Activated naive CD8-positive, alpha-beta T cell treated with anti-CD3 and anti-CD28 coated beads for 36 hours (primary cell): ENCODE results near the gene RAD21L1. TPM values are rescaled to one million over a fixed set of nuclear protein-coding genes. Genes with fewer than 3 reads are reported as not detected.
"Not testable (repeated sequence)": the region's sequence is repeated elsewhere in the genome, so short reads cannot be mapped to it uniquely, and the experiment has no call there.

ENCODE experiments used
- DNase-seq: peaks from one replicate; pipeline ENCODE4 v3.0.0; 2021
- H3K27ac Mint-ChIP-seq: one replicate; pipeline ENCODE4 v1.8.0; 2022; ENCODE audit warnings: mild to moderate bottlenecking, moderate library complexity, mixed read lengths
- H3K27me3 Mint-ChIP-seq: one replicate; pipeline ENCODE4 v1.8.0; 2022; ENCODE audit warnings: mild to moderate bottlenecking, mixed read lengths
- H3K36me3 Mint-ChIP-seq: one replicate; pipeline ENCODE4 v1.8.0; 2021; ENCODE audit warnings: mild to moderate bottlenecking, mixed read lengths
- H3K4me1 Mint-ChIP-seq: one replicate; pipeline ENCODE4 v1.8.0; 2021; ENCODE audit warnings: mixed read lengths
- H3K4me3 Mint-ChIP-seq: one replicate; pipeline ENCODE4 v1.8.0; 2022; ENCODE audit warnings: mild to moderate bottlenecking, moderate library complexity, mixed read lengths
- H3K9me3 Mint-ChIP-seq: one replicate; pipeline ENCODE4 v1.8.0; 2022; ENCODE audit warnings: mixed read lengths
- total RNA-seq, 2 experiments: library from RNA; stranded (reverse); gene quantifications; one replicate each; pipeline ENCODE4 v1.2.3, GENCODE V29; 2021

RAD21L1 gene
- total RNA-seq, 2 experiments from 2014 or later = not detected

- no peak for DNase-seq
- Mint-ChIP-seq H3K4me3 (no peak overlapping the region), H3K27ac (no peak overlapping the region), H3K4me1 (peaks cover 3% of the 10 kb centered on the region), H3K9me3 (no peaks in the 10 kb centered on the region), H3K27me3 (peaks cover 19% of the 10 kb centered on the region), H3K36me3 (no peaks in the 10 kb centered on the region)
Measured at GRCh38 chr20:1232286-1233111, 6.7 kb downstream of the RAD21L1 start.

DNA sequence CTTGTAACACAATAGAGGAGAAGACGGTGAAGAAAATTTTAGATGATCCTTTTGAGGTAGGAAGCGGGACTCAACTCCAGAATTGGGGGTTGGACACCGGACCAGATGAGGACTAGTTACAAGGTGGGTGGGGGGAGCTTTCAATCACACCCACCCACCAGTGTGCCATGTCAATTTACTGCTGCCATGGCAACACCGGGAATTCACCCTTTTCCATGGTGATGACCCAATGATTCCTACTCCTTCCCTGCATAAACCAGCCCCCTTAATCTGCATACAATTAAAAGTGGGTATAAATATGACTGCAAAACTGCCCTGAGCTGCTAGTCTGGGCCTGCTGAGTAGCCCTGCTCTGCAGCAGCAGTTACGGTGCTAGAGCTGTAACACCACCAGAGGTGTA is 14.7 kb downstream of the RAD21L1 start:
- no peaks in the 10 kb centered on the region for H3K36me3 Mint-ChIP-seq
- no peak for DNase-seq
- H3K27ac Mint-ChIP-seq = no peak overlapping the region
- H3K27me3 Mint-ChIP-seq = no peaks in the 10 kb centered on the region
- H3K4me3 Mint-ChIP-seq = no peak overlapping the region
- no peaks in the 10 kb centered on the region for H3K9me3 Mint-ChIP-seq
- H3K4me1 Mint-ChIP-seq = no peaks in the 10 kb centered on the region

DNA sequence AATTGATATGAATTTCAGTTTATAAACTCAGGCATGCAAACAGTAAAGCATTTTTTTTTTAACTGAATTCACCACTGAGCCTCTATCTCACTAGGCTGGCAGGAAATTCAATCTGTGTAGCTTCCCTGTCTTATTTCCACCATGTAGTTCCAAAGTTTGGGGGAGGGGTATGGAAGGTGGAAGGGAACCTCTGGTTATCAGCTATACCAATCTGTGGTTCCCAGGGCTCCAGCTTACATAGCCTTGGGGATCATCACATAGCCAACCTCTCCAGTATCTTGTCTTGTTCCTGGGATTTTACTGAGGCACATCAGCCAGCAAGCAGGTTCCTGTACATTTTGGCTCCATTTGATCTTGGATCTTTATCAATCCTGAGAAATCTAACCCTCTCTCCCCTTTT is 15.6 kb downstream of the RAD21L1 start:
- Mint-ChIP-seq H3K4me1 (no peaks in the 10 kb centered on the region), H3K27ac (no peak overlapping the region), H3K9me3 (no peaks in the 10 kb centered on the region), H3K4me3 (no peak overlapping the region), H3K27me3 (no peaks in the 10 kb centered on the region), H3K36me3 (no peaks in the 10 kb centered on the region)
- DNase-seq = no peak

DNA sequence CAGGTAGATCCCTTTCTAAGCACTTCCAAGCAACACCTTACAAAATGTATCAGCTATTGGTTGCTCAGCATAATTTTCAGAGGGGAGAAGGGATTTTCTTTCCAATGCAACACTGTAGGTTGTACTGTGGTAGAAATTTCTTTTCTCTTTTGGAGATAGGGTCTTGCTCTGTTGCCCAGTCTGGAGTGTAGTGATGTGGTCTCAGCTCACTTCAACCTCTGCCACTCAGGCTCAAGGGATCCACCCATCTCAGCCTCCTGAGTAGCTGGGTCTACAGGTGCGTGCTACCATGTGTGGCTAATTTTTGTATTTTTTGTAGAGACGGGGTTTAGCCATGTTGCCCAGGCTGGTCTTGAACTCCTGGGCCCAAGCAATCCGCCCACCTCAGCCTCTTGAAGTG is 16.3 kb downstream of the RAD21L1 start:
- H3K4me1 Mint-ChIP-seq = no peaks in the 10 kb centered on the region
- H3K27ac Mint-ChIP-seq = no peak overlapping the region
- H3K27me3 Mint-ChIP-seq = no peaks in the 10 kb centered on the region
- H3K4me3 Mint-ChIP-seq = no peak overlapping the region
- DNase-seq = no peak
- H3K36me3 Mint-ChIP-seq = no peaks in the 10 kb centered on the region
- no peaks in the 10 kb centered on the region for H3K9me3 Mint-ChIP-seq

DNA sequence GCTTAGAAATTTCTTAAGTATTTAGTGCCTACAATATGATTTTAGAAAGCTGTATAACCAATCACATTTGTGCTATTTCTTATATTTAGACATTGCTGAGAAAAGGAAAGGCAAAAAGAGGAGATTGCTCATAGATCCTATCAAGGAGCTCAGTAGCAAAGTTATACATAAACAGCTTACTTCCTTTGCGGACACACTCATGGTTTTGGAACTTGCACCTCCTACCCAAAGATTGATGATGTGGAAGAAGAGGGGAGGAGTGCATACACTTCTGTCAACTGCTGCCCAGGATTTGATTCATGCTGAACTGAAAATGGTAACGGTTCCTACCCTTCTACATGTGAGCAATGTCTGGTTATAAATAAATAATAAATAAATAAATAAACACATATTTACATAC is 16.7 kb downstream of the RAD21L1 start:
- Mint-ChIP-seq H3K27me3 (no peaks in the 10 kb centered on the region), H3K27ac (no peak overlapping the region), H3K4me3 (no peak overlapping the region), H3K4me1 (peaks cover 1% of the 10 kb centered on the region), H3K9me3 (no peaks in the 10 kb centered on the region), H3K36me3 (no peaks in the 10 kb centered on the region)
- no peak for DNase-seq

- Mint-ChIP-seq H3K27ac (no peak overlapping the region), H3K4me3 (no peak overlapping the region), H3K4me1 (peaks cover 6% of the 10 kb centered on the region), H3K27me3 (no peaks in the 10 kb centered on the region), H3K9me3 (peaks cover 1% of the 10 kb centered on the region), H3K36me3 (no peaks in the 10 kb centered on the region)
- no peak for DNase-seq
Measured at GRCh38 chr20:1245578-1245977, 19.7 kb downstream of the RAD21L1 start.

DNA sequence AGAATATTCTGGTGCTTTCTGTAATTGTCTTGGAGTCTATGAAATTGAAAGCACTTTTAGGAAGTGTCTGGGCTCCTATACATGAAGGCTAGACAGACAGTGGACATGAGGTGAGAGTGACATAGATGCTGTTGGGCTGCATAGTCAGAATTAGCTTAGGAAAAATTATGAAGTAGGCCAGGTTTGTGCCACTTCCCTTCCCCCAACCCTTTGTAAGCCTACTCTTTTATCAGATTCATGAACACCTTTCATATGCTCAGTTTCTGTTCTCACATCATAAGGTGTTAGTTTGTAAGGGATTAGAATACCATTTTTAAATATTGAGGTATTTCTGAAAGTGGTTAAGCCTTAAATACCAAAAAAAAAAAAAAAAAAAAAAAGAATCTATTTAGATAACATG is 21.8 kb downstream of the RAD21L1 start:
- no peak for DNase-seq
- Mint-ChIP-seq H3K4me1 (peaks cover 11% of the 10 kb centered on the region), H3K27ac (no peak overlapping the region), H3K27me3 (no peaks in the 10 kb centered on the region), H3K36me3 (peaks cover 3% of the 10 kb centered on the region), H3K9me3 (peaks cover 5% of the 10 kb centered on the region), H3K4me3 (no peak overlapping the region)

DNA sequence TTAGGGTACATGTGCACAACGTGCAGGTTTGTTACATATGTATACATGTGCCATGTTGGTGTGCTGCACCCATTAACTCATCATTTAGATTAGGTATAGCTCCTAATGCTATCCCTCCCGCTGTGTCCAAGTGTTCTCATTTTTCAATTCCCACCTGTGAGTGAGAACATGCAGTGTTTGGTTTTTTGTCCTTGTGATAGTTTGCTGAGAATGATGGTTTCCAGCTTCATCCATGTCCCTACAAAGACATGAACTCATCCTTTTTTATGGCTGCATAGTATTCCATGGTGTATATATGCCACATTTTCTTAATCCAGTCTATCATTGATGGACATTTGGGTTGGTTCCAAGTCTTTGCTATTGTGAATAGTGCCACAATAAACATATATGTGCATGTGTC is 24.4 kb downstream of the RAD21L1 start:
- not testable (repeated sequence) for H3K4me3 Mint-ChIP-seq, DNase-seq, H3K27ac Mint-ChIP-seq, H3K9me3 Mint-ChIP-seq, H3K27me3 Mint-ChIP-seq, H3K36me3 Mint-ChIP-seq
- peaks cover 11% of the 10 kb centered on the region for H3K4me1 Mint-ChIP-seq

- peaks cover 5% of the 10 kb centered on the region for H3K9me3 Mint-ChIP-seq
- no peak for DNase-seq
- no peak overlapping the region for H3K27ac Mint-ChIP-seq
- no peak overlapping the region for H3K4me3 Mint-ChIP-seq
- H3K4me1 Mint-ChIP-seq = peaks cover 14% of the 10 kb centered on the region
- peaks cover 3% of the 10 kb centered on the region for H3K27me3 Mint-ChIP-seq
- H3K36me3 Mint-ChIP-seq = peaks cover 3% of the 10 kb centered on the region
Measured at GRCh38 chr20:1252416-1252815, 26.6 kb downstream of the RAD21L1 start.

DNA sequence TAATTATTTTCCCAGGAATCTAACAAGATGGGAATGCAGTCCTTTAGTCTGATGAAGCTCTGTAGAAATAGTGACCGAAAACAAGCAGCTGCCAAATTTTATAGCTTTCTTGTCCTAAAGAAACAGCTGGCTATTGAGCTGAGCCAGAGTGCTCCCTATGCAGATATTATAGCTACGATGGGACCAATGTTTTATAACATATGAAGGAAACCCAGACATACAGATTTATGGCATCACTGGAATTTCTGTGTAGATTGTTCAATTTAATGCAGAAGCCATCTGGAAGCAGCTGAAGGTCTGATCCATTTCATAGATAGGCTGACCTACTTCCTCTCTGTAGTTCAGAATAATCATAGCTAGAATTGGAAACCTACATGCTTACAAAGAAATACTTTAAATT is 28.4 kb downstream of the RAD21L1 start:
- H3K36me3 Mint-ChIP-seq = peaks cover 3% of the 10 kb centered on the region
- no peak overlapping the region for H3K4me3 Mint-ChIP-seq
- peaks cover 3% of the 10 kb centered on the region for H3K27me3 Mint-ChIP-seq
- DNase-seq = no peak
- peaks cover 5% of the 10 kb centered on the region for H3K9me3 Mint-ChIP-seq
- peaks cover 8% of the 10 kb centered on the region for H3K4me1 Mint-ChIP-seq
- no peak overlapping the region for H3K27ac Mint-ChIP-seq

GRCh38 chr20:1255675-1256074 is 29.8 kb downstream of the RAD21L1 start:
- H3K4me3 Mint-ChIP-seq = no peak overlapping the region
- peaks cover 3% of the 10 kb centered on the region for H3K9me3 Mint-ChIP-seq
- H3K27me3 Mint-ChIP-seq = peaks cover 3% of the 10 kb centered on the region
- peaks cover 3% of the 10 kb centered on the region for H3K36me3 Mint-ChIP-seq
- H3K27ac Mint-ChIP-seq = no peak overlapping the region
- no peak for DNase-seq
- peaks cover 8% of the 10 kb centered on the region for H3K4me1 Mint-ChIP-seq

- DNase-seq = no peak
- H3K4me1 Mint-ChIP-seq = peaks cover 36% of the 10 kb centered on the region
- H3K4me3 Mint-ChIP-seq = no peak overlapping the region
- peaks cover 7% of the 10 kb centered on the region for H3K9me3 Mint-ChIP-seq
- peaks cover 12% of the 10 kb centered on the region for H3K36me3 Mint-ChIP-seq
- peaks cover 4% of the 10 kb centered on the region for H3K27me3 Mint-ChIP-seq
- H3K27ac Mint-ChIP-seq = peak overlapping the region; percentile 19
Measured at GRCh38 chr20:1263853-1264252, 38.0 kb downstream of the RAD21L1 start.

GRCh38 chr20:1264727-1265126 is 38.9 kb downstream of the RAD21L1 start:
- Mint-ChIP-seq H3K36me3 (peaks cover 12% of the 10 kb centered on the region), H3K4me1 (peaks cover 36% of the 10 kb centered on the region), H3K27ac (peak overlapping the region; percentile 40), H3K9me3 (peaks cover 7% of the 10 kb centered on the region), H3K27me3 (peaks cover 4% of the 10 kb centered on the region), H3K4me3 (peak overlapping the region; percentile 89)
- no peak for DNase-seq

DNA sequence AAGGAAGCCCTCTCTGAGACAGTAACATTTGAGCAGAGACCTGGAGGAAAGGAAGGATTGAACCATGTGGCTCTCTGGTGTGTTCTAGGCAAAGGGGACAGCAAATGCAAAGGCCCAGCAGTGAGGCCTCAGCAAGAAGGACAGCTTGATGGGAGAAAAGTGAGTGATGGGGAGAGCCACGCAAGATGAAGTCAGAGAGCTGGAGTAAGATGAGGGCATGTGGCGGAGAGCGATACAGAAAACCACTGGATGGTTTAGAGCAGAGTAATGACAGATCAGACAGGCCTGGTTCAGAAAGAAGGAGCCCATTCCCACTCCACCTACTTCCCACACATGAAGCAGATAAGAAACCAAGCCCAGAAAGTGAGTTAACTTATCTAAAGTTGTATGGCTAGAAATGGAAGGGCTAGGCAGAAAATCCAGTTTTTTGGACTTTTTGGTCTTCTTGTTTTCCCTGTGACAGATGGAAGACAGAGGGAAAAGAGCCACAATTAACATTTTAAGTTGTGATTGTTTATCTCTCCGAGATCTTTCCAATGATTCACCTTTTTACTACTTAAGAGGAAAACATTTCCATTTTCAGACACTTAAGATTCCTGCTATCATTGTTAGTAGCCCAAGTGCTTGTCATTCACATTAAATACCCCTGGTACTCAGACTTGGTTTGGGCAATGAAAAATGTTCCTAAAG is 39.5 kb downstream of the RAD21L1 start:
- H3K36me3 Mint-ChIP-seq = peaks cover 12% of the 10 kb centered on the region
- peak overlapping the region; percentile 89 for H3K4me3 Mint-ChIP-seq
- peaks cover 4% of the 10 kb centered on the region for H3K27me3 Mint-ChIP-seq
- no peak for DNase-seq
- H3K9me3 Mint-ChIP-seq = peaks cover 7% of the 10 kb centered on the region
- H3K4me1 Mint-ChIP-seq = peaks cover 36% of the 10 kb centered on the region
- peak overlapping the region; percentile 88 for H3K27ac Mint-ChIP-seq

GRCh38 chr20:1265916-1266166 is 40.0 kb downstream of the RAD21L1 start:
- H3K9me3 Mint-ChIP-seq = peaks cover 7% of the 10 kb centered on the region

More at GRCh38 chr20:1265916-1266166, 40.0 kb downstream of the RAD21L1 start:
- H3K27me3 Mint-ChIP-seq = peaks cover 4% of the 10 kb centered on the region
- H3K36me3 Mint-ChIP-seq = peaks cover 12% of the 10 kb centered on the region
- H3K27ac Mint-ChIP-seq = peak overlapping the region; percentile 88
- DNase-seq = no peak
- H3K4me3 Mint-ChIP-seq = peak overlapping the region; percentile 89
- peaks cover 36% of the 10 kb centered on the region for H3K4me1 Mint-ChIP-seq
